Activated CD8-positive, alpha-beta memory T cell treated with anti-CD3 and anti-CD28 coated beads, Interleukin-2, amount 50 U/mL, for 4 hours (primary cell): ENCODE results near the gene CYP46A1.

Source experiments
- DNase-seq: peaks from one replicate; pipeline ENCODE4 v3.0.0-alpha.2; 2020

Gene CYP46A1

GRCh38 chr14:99690636-99691035, 6.5 kb downstream of the CYP46A1 start:
- no peak for DNase-seq

- no peak for DNase-seq
Measured at GRCh38 chr14:99691111-99691885, 7.2 kb downstream of the CYP46A1 start.

GRCh38 chr14:99693918-99694317, 9.8 kb downstream of the CYP46A1 start:
- no peak for DNase-seq

- no peak for DNase-seq
Measured at GRCh38 chr14:99696929-99697328, 12.8 kb downstream of the CYP46A1 start.

- DNase-seq, result no peak
Measured at GRCh38 chr14:99698236-99698635, 14.1 kb downstream of the CYP46A1 start.

GRCh38 chr14:99698642-99699041, 14.5 kb downstream of the CYP46A1 start:
- DNase-seq, result no peak

- DNase-seq, result no peak
Measured at GRCh38 chr14:99699085-99699760, 15.1 kb downstream of the CYP46A1 start.

GRCh38 chr14:99699861-99700260, 15.8 kb downstream of the CYP46A1 start:
- DNase-seq, result no peak

GRCh38 chr14:99700379-99700778, 16.3 kb downstream of the CYP46A1 start:
- DNase-seq, result no peak

- DNase-seq, result no peak
Measured at GRCh38 chr14:99701260-99701659, 17.2 kb downstream of the CYP46A1 start.

GRCh38 chr14:99702115-99702514, 18.0 kb downstream of the CYP46A1 start:
- DNase-seq, result no peak

GRCh38 chr14:99703381-99703780, 19.3 kb downstream of the CYP46A1 start:
- no peak for DNase-seq

- no peak for DNase-seq
Measured at GRCh38 chr14:99704037-99704436, 19.9 kb downstream of the CYP46A1 start.

GRCh38 chr14:99706107-99706900, 22.2 kb downstream of the CYP46A1 start:
- DNase-seq, result no peak

- DNase-seq, result no peak
Measured at GRCh38 chr14:99707420-99707819, 23.3 kb downstream of the CYP46A1 start.

GRCh38 chr14:99707921-99708320, 23.8 kb downstream of the CYP46A1 start:
- no peak for DNase-seq

GRCh38 chr14:99708449-99708848, 24.4 kb downstream of the CYP46A1 start:
- DNase-seq, result no peak

- DNase-seq, result no peak
Measured at GRCh38 chr14:99713972-99714371, 29.9 kb downstream of the CYP46A1 start.

- DNase-seq, result no peak
Measured at GRCh38 chr14:99715266-99716000, 31.3 kb downstream of the CYP46A1 start.

- no peak for DNase-seq
Measured at GRCh38 chr14:99716091-99716849, 32.2 kb downstream of the CYP46A1 start.

- no peak for DNase-seq
Measured at GRCh38 chr14:99716850-99717681, 33.0 kb downstream of the CYP46A1 start.
